HG03039 (cell line): ENCODE measurements around the gene SOHLH2.

Experiments
- ATAC-seq: cut with Tn5 transposase; IDR thresholded peaks from one replicate; pipeline ENCODE4 v1.9.1; 2021; ENCODE audit warnings: mild to moderate bottlenecking, moderate library complexity; ENCODE audit not compliant: unreplicated experiment

Gene SOHLH2, protein sequence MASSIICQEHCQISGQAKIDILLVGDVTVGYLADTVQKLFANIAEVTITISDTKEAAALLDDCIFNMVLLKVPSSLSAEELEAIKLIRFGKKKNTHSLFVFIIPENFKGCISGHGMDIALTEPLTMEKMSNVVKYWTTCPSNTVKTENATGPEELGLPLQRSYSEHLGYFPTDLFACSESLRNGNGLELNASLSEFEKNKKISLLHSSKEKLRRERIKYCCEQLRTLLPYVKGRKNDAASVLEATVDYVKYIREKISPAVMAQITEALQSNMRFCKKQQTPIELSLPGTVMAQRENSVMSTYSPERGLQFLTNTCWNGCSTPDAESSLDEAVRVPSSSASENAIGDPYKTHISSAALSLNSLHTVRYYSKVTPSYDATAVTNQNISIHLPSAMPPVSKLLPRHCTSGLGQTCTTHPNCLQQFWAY

DNA sequence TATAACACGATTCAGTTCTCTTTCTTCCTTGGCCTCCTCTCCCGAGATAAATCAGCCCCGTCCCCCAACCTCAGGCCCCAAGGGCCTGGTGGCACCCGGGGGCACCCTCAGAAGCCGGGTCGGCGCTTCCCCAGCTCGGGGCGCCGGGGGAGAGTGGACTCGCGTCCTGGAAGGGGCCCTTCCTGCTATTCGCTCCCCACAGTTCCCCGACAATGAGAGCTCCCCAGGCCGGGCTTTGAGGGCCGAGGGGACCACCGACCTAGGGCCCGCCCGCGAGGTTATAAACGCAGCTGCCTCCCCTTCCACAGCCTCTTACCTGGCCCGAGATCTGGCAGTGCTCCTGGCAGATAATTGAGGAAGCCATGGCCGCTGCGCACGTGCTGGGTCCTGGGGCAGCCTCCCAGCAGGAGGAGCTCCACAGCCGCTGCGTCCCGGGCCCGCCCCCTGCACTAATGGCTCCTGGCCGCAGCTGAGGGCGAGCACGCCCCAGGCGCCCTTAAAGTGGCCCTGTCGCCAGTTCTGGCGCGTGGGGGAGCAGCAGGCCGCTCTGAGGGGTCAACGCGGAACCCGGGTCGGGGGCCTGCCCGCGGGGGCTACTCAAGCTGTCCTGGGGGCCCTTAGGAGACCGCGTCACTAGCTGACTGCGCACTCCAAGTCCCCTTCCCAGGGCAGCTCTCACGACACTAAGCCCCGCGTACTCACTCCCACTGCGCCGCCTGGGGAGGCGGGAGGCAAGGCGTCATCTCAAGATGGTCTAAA, at the start of gene SOHLH2:
Gene SOHLH2, minus strand, starts transcription at position 394 of the 759 bp plus-strand sequence. Its CDS starts 30 bp downstream, at position 364.
- no peak for ATAC-seq

DNA sequence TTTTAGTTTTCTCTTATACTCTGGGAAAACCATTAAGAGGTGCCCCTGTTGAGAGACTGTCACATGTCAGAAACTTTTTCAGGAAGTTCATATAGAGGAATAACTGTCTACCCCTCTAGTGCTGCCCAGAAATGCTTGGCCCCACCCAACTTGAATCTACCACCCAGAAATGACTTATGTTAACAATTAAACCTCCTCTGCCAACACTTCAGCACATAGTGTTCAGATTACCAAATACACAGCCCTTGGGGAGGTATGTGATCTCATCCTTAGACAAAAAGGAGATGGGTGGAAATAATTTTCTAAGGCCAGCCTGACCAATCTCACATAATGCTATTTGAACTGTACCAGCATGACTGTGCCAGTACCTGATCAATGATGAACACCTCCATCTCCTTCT, 47.6 kb upstream of the SOHLH2 start:
- no peak for ATAC-seq

GRCh38 chr13:36261011-36261410, 46.7 kb upstream of the SOHLH2 start:
- no peak for ATAC-seq

GRCh38 chr13:36259361-36260137, 45.2 kb upstream of the SOHLH2 start:
- ATAC-seq = no peak

- ATAC-seq = no peak
Measured at GRCh38 chr13:36258831-36259230, 44.5 kb upstream of the SOHLH2 start.

DNA sequence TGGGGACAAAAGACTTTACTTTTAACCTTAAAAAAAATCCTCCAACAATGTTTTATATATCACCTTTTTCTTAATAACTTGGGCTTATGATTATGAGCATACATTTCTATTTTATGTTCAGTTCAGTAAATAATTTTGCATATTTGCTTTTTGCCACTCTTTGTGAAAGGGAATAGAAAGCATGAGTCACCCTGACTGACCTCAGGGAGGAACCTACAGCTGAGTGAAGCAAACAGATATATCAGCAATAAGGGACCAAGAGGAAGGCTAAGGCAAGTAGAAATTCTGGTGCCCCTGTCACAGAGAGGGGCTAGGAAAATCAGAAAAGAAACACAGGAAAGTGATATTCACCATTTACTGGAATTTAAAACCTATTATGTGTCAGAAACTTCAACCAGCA, 37.2 kb upstream of the SOHLH2 start:
- no peak for ATAC-seq

GRCh38 chr13:36251017-36251416, 36.7 kb upstream of the SOHLH2 start:
- no peak for ATAC-seq

DNA sequence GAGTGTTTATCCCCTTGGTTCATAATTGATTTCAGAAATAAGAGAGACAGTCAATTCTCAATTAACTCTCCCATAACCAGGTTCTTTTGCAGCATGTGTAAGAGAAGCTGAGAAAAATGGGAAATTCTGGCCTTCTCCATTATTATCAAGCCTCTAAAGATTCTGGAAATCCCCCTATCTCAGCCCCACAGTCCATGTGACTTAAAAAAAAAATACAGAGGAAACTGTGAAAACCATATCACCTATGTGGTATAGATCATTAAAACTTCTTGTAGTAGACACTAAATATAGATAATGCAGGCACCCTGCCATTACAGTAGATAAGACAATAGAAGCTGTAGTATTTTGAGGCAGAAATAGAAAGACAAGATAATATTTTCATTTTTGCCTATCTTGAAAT, 34.3 kb upstream of the SOHLH2 start:
- no peak for ATAC-seq

GRCh38 chr13:36244990-36245389, 30.6 kb upstream of the SOHLH2 start:
- no peak for ATAC-seq

DNA sequence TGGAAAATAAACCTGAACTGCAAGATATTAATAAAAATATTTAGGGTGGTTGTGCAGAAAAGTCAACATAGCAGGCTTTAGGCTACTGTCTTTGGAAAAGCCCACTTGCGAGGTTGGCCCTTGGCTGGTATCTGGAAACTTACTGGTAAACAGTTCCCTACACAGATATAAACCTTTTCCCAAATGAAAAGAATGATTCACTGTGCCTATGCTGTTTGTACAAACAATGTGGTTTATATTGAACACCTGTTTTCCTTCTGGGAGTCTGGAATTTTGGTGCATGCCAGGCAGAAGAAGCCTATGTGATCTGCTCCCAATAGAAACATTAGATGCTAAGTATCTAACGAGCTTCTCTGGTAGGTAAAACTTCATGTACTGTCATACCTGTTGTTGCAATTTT, 29.7 kb upstream of the SOHLH2 start:
- ATAC-seq = no peak

DNA sequence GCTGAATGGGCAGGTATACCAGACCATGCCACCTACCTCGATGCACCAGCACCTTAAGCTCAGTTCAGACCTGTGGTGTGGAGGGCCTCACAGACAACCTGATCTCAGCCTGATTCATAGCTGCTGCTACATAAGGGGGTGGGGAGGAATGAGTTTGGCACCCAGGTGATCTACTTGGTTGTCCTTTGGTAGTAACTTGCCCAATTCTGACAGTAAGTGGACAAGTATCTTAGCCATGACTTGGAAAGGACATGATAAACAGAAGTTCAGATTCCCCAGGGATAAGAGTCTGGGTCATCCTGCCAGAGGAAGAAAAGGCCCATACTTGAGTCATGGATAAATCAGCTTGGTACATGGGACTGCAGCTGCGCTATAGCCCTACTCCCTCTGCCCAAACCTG, 28.4 kb upstream of the SOHLH2 start:
- no peak for ATAC-seq

GRCh38 chr13:36231236-36231635, 16.9 kb upstream of the SOHLH2 start:
- no peak for ATAC-seq

DNA sequence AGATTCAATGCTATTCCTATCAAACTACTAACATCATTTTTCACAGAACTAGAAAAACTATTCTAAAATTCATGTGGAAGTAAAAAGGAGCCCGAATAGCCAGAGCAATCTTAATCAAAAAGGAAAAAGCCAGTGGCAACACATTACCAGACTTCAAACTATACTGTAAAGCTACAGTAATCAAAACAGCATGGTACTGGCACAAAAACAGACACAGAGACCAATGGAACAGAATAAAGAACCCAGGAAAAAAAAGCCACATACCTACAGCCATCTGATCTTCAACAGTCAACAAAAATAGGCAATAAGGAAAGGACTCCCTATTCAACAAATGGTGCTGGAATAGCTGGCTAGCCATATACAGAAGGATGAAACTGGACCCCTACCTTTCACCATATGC, 10.4 kb upstream of the SOHLH2 start:
- no peak for ATAC-seq

DNA sequence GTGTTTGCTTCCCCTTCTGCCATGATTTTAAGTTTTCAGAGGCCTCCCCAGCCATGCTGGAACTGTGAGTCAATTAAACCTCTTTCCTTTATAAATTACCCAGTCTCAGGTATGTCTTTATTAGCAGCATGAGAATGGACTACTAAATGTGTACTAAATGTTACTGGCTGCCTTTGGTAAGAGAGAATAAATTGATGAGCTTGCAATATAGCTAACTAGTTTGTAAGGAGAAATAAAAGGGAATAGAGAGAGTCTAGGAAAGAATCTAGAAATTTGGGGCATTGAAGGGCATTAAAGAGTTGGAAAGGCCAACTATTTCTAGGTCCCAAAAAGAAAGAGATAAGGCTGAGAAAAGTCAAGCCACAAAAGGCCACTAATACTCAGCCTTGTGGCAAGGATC, 5.5 kb upstream of the SOHLH2 start:
- ATAC-seq = no peak

- no peak for ATAC-seq
Measured at GRCh38 chr13:36217456-36217855, 3.1 kb upstream of the SOHLH2 start.

DNA sequence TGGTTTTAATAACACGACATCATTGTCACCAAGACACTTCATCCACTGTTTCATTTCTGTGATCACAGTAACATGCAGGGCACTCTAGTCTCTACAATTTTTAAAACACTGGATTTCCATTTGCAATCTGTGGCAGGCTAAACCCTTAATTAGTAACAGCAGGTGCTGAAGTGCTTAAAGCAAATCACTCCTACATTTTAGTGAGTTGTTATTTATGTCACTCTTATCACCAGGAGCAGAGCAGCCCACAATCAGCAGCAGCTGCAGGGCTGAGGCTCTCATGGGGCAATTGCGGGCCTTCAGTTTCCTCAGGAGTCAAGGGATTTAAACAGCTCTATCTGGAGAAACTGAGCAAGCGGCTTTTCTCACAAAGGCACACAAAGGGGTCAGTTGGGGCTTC, 1.6 kb downstream of the SOHLH2 start:
- ATAC-seq = no peak

DNA sequence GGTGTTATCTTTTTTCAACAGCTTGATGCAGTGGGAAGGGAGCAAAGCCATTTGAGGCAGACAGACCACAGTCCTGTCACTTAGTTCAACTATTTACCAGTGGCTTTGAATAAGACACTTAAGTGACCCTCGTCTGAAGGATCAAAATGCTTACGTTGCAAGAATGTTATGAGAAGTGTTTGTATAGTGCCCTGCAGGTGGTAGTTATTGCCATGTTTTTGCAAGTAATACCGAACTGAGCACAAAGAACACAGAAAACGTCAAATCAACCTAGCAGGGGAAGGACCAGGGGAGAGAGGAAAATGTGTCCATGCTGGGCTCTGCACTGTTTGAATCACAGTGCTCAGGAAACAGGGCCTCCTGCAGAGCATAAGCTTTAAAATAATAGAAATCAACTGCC, 2.8 kb downstream of the SOHLH2 start:
- ATAC-seq = no peak

DNA sequence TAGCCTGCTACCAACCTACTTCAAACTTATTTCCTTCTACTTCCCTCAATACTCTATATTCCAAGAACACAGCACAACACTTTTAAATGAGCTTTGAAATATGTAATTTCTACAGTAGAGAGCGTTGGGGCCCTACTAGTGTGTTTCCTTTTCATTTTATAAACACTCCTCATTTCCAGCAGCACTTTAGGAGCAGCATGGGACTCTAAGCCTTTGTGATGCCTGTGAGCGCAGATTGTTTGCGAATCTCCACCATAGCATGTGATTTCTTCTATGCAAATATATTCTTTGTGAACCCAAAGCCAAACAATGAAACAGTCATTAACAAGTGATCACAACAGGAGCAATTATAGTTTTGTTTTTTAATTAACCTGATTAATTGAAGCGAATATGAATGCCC, 3.6 kb downstream of the SOHLH2 start:
- ATAC-seq = no peak

GRCh38 chr13:36207672-36208071, 6.7 kb downstream of the SOHLH2 start:
- no peak for ATAC-seq

DNA sequence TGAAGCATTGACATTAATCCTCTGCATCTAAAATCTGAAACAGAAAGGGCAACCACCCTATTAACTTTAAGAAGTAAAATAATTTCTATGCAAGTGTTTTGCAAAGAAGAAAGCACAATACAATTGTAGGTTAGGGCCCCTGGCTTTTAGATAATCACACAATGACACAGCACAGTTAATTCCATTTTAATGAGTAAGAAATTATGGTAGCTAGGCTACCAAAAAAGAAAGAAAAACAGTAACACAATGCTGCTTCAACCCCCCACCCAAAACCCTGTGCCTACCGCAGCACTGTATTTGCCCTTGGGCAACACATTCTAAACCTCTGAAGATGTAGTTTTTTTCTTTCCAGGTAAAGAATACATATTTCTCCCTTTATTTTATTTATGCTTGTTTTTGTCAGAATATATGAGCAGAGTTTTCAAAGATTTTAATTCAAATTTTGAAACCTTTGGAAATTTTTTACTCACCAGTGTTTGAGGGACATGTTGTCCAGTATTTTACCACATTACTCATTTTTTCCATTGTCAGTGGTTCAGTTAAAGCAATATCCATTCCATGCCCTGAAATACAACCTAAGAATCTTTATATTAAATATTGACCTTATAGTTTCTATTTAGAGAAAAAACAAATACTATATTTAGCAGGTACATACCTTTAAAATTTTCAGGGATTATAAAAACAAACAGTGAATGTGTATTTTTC, 21.1 kb downstream of the SOHLH2 start:
- no peak for ATAC-seq

- no peak for ATAC-seq
Measured at GRCh38 chr13:36192166-36192565, 22.2 kb downstream of the SOHLH2 start.
